Keratinocyte (primary cell): ENCODE data around the gene ETV5.

Source experiments
- CTCF ChIP-seq, 3 experiments: IDR thresholded peaks in 1 of 3; conservative IDR thresholded peaks in 1 of 3; optimal IDR thresholded peaks in 1 of 3; 2 replicates in 2 of 3; 3 replicates in 1 of 3; pipeline versions ENCODE3 to v1.5.1; 2011; ENCODE audit warnings: low read length in 3 of 3, mild to moderate bottlenecking in 3 of 3, moderate library complexity in 2 of 3, control low read depth in 1 of 3, inconsistent platforms in 1 of 3; ENCODE audit not compliant: insufficient read depth in 2 of 3; ENCODE audit errors: extremely low read depth in 1 of 3
- EZH2 ChIP-seq: IDR thresholded peaks from one replicate; pipeline ENCODE4 v1.6.1; 2012; ENCODE audit warnings: inconsistent platforms, mild to moderate bottlenecking, low read length, moderate library complexity

GRCh38 chr3:186110975-186111974, 2.4 kb upstream of the ETV5 start:
- no peak for TF ChIP-seq CTCF (optimal IDR thresholded peaks at IDR 0.05 in 1 of 3, IDR thresholded peaks at IDR 0.05 in 1 of 3, conservative IDR thresholded peaks at IDR 0.05 in 1 of 3; ENCODE audit: extremely low read depth in 1 of 3, insufficient read depth in 2 of 3, low read length in 3 of 3)
- TF ChIP-seq EZH2: no peak
